NCI-H226 (cell line): ENCODE data around the gene DPYD.

Experiments used
- DNase-seq: peaks from one replicate; pipeline ENCODE4 v3.0.0-alpha.2; 2015

The DPYD gene

GRCh38 chr1:97073936-97074335, 846.9 kb downstream of the DPYD start:
- DNase-seq: peak; percentile 62

DNA sequence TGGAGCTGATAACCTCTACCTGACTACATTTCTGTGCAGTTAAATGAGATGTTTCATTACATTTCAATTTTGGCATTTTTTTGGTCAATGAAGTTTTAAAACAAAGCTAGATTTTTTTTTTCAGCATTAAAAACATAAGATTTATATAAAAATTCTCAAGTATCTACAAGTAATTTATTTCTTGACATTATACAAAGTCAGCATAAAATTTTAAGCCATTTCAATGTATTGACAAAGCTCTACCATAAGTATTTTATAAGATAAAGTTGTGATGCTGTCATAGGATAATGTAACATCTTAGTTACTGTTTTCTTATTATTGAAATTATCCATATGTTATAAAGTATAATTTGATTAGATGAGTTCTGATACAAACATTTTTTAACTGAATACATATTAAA, 847.7 kb downstream of the DPYD start:
- DNase-seq: no peak

GRCh38 chr1:97071173-97071572, 849.7 kb downstream of the DPYD start:
- no peak for DNase-seq

- peak; percentile 25 for DNase-seq
Measured at GRCh38 chr1:97070376-97070775, 850.5 kb downstream of the DPYD start.

DNA sequence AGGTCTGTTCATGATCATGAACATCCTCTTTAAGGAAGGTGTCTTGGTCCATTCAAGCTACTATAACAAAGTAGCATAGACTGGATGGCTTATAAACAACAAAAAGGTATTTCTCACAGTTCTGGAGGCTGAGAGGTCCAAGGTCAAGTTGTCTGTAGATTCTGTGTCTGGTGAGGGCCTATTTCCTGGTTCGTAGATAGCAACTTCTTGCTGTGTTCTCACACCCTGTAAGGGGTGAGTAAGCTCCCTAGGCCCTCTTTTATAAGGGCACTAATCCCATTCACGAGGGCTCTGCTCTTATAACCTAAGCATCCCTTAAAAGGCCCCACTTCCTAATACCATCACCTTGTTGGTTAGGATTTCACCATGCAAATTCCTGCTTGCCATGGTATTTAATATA, 851.5 kb downstream of the DPYD start:
- DNase-seq: no peak

DNA sequence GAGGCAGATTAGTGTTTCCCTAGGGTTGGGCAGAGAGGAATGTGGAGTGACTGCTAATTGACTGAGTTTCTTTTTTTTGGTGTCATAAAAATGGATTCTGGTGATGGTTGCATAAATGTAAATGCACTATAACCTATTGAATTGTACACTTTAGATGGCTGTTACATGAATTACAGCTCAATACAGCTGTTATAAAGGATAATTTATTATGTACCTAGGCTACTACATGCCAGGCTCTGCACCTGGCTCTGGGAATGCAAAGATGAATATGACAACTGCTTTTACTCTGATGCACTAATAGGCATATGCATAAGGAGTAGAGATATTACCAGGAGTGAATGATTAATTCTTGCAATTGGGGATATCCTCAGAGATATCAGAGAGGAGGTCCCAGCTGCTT, 854.0 kb downstream of the DPYD start:
- no peak for DNase-seq

- DNase-seq: no peak
Measured at GRCh38 chr1:97063532-97063931, 857.3 kb downstream of the DPYD start.

DNA sequence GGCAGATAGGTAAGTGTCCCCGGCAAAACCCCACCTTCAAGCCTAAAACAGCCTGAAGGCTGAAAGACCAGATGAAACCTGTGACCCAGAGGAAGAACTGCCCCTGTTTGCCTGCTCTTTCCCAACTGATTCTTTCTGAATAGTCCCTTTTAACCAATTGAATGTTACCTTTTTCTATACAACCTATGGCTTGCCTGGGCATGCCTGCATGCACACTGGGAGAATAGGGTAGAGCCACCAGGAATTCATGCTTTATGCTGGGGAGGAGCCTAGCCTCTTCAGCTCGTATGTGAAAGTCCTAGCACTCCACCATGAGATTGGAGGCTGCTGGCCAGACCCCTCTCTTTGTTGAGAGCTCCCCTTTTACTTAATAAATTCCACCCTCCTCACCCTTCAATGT, 859.2 kb downstream of the DPYD start:
- DNase-seq: no peak

- DNase-seq: no peak
Measured at GRCh38 chr1:97056386-97056785, 864.4 kb downstream of the DPYD start.

DNA sequence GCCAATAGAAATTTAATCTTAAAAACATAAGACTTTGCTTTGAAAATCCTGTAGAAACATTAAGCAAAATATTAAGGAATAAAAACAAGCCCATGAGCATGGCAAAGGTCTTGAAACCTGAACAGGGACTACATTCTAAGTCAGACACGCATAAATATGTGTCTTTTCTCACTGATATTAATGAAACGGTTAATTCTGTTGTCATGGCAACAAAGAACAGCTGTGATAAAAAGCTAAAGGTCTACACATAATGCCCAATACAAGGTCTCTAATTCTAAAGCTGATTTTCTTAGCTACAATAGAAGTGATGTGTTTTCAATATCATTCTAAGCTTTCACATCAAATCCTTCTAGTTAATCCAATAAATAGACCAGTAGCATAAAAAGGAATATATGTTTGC, 867.6 kb downstream of the DPYD start:
- no peak for DNase-seq

- DNase-seq: no peak
Measured at GRCh38 chr1:97051823-97052222, 869.0 kb downstream of the DPYD start.

DNA sequence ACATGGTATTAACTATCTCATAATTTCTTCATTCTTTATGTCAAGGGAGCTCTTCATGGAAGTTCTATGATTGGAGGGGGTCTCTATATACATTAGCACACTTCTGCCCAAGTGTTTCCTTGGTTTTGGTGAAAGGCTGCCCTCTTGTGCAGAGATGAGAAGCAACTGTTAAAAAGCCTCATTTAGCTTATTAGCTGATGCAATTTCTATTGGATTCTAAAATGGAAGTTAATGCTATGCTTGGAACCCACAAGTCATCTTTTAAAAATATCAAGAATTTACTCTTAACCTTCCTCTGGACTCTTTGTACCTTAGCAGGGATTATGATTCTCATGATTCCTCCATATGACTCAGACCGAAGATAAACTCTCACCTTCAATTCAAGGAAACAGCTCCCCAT, 870.3 kb downstream of the DPYD start:
- DNase-seq: peak; percentile 26

DNA sequence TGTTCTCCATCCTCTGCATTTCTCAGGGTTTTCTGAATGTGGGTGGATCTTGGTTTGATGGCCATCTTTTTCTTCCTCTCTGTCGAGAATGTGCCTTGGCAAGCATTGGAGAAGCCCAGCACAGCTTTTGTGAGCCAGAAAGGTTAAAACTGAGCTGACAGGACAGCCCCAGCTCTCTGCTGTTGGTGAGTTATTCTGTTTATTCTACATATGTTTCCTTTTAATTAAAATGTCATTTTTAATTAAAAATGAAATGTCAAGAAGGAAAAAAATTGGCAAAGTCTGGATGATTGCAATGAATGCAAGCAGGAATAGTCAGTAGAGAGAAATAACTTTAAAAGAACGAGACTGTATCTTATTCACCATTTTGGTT, 873.4 kb downstream of the DPYD start:
- DNase-seq: no peak

- no peak for DNase-seq
Measured at GRCh38 chr1:97046765-97047420, 873.9 kb downstream of the DPYD start.

DNA sequence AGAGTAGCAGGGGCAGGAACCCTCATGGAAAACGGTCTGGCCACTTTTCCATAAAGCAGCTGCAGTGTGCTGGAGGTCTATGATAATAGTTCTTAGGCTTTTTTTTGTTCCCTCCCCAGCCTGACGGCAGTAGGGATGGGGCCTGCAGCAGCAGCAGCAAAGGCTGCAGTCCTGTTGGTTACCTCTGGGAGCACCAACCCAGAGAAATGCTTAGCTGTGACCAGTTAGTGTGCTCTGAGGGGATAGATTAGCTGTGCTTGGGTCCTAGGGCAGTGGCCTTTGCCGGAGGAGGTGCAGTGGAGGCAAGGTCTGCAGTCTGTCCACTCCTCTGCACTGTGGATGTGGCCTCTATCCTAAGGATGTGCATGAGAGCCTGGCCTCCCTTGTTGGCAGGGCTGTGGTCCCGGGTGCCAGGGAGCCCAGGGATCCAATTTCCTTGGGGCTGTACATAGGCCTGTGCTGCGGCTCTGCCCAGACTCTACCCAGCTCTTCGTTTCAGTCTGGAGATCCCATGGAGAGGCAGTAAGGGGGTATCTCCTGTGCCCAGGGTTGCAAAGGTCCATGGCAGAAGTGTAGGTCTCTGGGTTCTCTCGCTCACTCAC, 876.6 kb downstream of the DPYD start:
- no peak for DNase-seq

- DNase-seq: peak; percentile 18
Measured at GRCh38 chr1:97042551-97042950, 878.3 kb downstream of the DPYD start.

- no peak for DNase-seq
Measured at GRCh38 chr1:97041026-97041425, 879.8 kb downstream of the DPYD start.

DNA sequence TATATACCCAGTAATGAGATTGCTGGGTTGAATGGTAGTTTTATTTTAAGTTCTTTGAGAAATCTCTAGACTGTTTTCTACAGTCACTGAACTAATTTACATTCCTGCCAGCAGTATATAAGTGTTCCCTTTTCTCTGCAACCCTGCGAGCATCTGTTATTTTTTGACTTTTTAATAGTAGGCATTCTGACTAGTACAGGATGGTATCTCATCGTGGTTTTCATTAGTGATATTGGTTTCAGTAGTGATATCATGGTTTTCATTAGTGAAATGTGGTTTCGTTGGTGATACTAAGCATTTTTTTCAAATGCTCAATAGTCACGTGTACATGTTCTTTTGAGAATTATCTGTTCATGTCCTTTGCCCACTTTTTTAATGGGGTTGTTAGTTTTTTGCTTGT, 882.4 kb downstream of the DPYD start:
- peak; percentile 43 for DNase-seq

- DNase-seq: no peak
Measured at GRCh38 chr1:97034651-97035050, 886.2 kb downstream of the DPYD start.

- no peak for DNase-seq
Measured at GRCh38 chr1:97033949-97034348, 886.9 kb downstream of the DPYD start.
